Measurements from ENCODE around the gene ATG101.

ATG101 gene

GRCh38 chr12:52116222-52117125, 46.7 kb downstream of the ATG101 start:
- peak; percentile 71 for DNase-seq

GRCh38 chr12:52117806-52118475, 48.2 kb downstream of the ATG101 start:
- peak; percentile 48 for DNase-seq

- peak; percentile 72 for DNase-seq
Measured at GRCh38 chr12:52119398-52120254, 49.8 kb downstream of the ATG101 start.

GRCh38 chr12:52120951-52121823, 51.4 kb downstream of the ATG101 start:
- no peak for DNase-seq

- DNase-seq = peak; percentile 84
Measured at GRCh38 chr12:52121824-52122539, 52.2 kb downstream of the ATG101 start.

- DNase-seq = no peak
Measured at GRCh38 chr12:52122540-52122871, 52.7 kb downstream of the ATG101 start.

GRCh38 chr12:52122904-52123303, 53.1 kb downstream of the ATG101 start:
- DNase-seq = no peak

GRCh38 chr12:52123487-52124186, 53.9 kb downstream of the ATG101 start:
- peak; percentile 44 for DNase-seq

GRCh38 chr12:52125476-52125900, 55.7 kb downstream of the ATG101 start:
- DNase-seq = peak; percentile 47

- peak; percentile 28 for DNase-seq
Measured at GRCh38 chr12:52126050-52126604, 56.3 kb downstream of the ATG101 start.

Data from activated CD8-positive, alpha-beta memory T cell treated with anti-CD3 and anti-CD28 coated beads for 24 hours (primary cell).